ENCODE measurements around the gene ADA.
"Not testable (repeated sequence)": the region's sequence is repeated elsewhere in the genome, so short reads cannot be mapped to it uniquely, and the experiment has no call there.

The ADA gene

DNA sequence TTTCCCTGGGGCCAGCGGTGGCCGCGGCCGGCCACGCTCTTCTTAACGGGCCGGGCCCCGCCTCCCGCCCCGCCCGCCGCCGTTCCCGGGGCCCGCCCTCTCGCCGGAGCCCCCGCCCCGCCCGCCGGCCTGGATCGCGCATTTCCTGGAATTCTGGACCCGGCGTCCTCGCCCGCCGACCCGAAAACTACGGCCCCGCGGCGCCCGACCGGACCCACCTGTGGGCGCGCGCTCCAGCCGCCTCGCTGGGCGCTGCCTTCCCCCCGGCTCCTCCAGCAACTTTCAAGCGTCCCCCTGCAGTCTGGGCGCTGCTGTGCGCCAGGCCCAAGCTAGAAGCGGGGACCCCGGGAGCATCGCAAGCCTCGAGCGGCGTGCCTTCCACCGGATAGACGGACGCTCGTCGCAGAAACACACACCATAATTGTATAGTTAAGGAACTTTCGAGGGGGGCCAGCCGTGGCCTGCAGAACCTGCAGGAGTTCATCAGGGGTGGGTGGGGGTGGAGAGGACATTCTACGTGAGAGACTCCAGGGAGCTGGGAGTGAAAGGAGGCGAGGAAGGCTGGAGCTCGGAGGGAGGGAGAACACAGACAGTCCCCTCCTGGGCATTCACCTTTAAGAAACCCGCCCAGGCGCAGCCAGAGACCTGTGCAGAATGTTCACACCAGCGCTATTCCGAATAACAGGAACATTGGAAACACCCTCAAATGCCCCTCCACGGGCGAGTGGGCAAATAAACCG lies at the start of gene ADA:
Gene ADA, minus strand, starts transcription at position 16 of the 740 bp plus-strand sequence. CDS start 92 bp downstream, outside the sequence.
- TF ChIP-seq, protein P1, sequence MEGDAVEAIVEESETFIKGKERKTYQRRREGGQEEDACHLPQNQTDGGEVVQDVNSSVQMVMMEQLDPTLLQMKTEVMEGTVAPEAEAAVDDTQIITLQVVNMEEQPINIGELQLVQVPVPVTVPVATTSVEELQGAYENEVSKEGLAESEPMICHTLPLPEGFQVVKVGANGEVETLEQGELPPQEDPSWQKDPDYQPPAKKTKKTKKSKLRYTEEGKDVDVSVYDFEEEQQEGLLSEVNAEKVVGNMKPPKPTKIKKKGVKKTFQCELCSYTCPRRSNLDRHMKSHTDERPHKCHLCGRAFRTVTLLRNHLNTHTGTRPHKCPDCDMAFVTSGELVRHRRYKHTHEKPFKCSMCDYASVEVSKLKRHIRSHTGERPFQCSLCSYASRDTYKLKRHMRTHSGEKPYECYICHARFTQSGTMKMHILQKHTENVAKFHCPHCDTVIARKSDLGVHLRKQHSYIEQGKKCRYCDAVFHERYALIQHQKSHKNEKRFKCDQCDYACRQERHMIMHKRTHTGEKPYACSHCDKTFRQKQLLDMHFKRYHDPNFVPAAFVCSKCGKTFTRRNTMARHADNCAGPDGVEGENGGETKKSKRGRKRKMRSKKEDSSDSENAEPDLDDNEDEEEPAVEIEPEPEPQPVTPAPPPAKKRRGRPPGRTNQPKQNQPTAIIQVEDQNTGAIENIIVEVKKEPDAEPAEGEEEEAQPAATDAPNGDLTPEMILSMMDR (conservative IDR thresholded peaks at IDR 0.05) = no peak
- H3K27ac ChIP-seq = peak within 1 kb of the TSS; percentile 65; the same call in 1 of the 2 replicates

DNA sequence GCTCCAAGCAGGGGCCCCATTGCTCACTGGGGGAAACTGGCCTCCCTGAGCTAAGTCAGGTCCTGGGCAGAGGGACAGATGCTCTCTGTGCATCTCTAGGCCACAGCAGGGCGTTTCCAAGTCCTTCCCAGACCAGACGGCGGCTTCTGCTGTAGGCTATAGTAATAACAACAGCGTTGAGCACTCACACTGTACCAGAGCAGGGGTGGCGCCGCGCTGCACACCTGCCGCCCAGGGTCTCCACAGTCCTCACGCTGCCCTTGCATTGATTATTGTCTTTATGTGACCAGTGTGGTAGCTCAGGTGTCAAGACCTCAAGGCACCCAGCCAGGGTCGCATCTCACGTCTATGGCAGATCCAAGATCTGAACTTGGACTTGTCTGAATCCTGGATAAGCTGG lies 48.8 kb upstream of the ADA start:
- TF ChIP-seq, protein P1 (conservative IDR thresholded peaks at IDR 0.05) = no peak
- H3K27ac ChIP-seq = no peak overlapping the region

DNA sequence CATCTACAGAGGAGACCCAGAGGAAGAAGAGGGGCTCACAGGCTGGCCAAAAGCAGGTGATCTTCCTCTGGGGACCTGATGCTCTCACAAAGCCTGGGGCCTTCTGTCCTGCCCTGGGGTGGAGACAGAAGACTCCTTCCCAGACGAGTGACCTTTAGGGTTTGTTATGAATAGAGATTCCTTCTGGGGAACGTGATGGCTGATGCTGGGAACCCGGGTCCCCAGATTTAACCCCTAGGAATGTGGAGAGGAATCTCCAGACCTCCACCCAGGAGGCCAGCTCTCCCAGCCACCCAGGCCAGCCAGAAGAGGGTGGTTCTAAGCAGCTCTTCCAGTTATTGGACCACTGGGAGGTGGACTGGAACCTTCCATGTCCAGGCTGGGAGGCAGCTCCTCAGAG lies 46.9 kb upstream of the ADA start:
- TF ChIP-seq, protein P1 (conservative IDR thresholded peaks at IDR 0.05) = no peak
- H3K27ac ChIP-seq = no peak overlapping the region

DNA sequence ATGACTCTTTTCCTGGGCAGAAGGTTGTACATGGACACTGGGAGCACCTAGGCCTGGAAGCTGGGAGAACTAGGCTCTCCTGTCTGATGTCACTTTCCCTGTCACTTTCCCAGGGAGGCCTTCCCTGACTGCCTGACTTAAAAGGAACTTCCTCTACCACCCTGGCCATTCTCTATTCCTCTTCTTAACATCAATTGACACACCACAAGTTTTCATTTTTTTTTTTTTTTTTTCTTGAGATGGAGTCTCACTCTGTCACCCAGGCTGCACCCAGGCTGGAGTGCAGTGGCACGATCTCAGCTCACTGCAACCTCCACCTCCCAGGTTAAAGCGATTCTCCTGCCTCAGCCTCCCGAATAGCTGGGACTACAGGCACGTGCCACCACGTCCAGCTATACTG lies 45.5 kb upstream of the ADA start:
- H3K27ac ChIP-seq = not testable (repeated sequence)

DNA sequence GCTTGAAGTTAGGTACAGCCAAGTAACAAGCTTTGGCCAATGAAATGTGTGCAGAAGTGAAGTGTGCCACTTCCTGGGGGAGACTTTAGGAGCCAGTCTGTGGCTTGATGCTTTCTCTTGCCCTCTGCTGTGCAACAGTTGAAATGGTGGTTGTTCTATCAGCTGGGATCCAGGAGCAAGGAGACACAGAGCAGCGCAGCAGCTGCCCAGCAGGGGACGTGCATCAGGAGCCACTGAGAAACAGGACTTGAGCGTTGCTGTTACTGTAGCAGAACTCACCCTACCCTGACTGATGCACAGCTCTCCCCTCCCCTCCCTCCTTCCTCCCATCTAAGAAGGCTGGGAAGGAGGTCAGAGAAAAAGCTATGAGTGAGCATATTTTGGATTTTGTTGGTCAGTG lies 44.8 kb upstream of the ADA start:
- TF ChIP-seq, protein P1 (conservative IDR thresholded peaks at IDR 0.05) = no peak; the same call in 1 of the 2 replicates
- H3K27ac ChIP-seq = no peak overlapping the region

DNA sequence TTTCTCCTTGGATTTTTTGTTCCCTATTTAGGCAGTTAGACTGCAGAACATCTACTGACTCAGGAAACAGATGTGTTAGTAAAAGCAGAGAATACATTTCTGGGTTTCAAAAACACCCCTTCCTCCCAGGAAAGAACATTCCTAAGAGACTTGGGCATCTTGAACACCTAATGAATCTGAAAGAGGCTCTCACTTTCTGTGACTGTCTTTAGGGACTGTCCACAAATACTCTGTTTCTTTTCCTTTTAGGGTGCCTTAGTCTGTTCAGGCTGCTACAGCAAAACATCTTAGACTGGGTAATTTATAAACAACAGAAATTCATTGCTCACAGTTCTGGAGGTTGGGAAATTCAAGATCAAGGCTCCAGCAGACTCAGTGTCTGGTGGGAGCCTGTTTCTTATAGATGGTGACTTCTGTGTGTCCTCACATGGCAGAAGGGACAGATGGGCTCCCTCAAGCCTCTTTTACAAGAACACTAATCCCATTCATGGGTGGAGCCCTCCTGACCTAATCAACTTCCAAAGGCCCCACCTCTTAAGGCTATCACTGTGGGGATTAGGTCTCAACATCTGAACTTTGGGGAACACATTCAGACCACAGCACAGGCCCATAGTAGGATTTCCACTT lies 44.3 kb upstream of the ADA start:
- TF ChIP-seq, protein P1 (conservative IDR thresholded peaks at IDR 0.05) = no peak
- H3K27ac ChIP-seq = no peak overlapping the region

DNA sequence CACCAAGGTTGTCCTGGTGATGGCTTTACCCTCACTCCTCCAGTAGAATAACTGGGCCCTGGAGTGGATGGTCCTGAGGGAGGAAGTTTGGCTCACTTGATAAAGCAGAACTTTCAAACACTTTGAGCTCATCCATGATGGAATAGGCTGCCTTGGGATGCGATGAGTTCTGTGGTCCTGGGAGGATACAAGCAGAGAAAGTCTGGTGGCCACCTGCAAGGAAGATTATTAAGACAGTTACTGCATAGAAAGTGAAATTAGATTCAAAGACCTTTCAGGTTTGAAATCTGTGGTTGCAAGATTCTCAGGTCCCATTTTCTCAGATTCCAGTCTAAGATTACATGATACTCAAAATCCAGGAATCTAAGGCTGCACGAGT lies 43.8 kb upstream of the ADA start:
- H3K27ac ChIP-seq = no peak overlapping the region

More for the DNA sequence above, 43.8 kb upstream of the ADA start:
- TF ChIP-seq, protein P1 (conservative IDR thresholded peaks at IDR 0.05) = no peak
